HG02610 (cell line): ENCODE data around the gene TEKT5.
"Not testable (repeated sequence)": the region's sequence is repeated elsewhere in the genome, so short reads cannot be mapped to it uniquely, and the experiment has no call there.

Experiments used
- ATAC-seq: cut with Tn5 transposase; IDR thresholded peaks from one replicate; pipeline ENCODE4 v1.9.1; 2021; ENCODE audit warnings: mild to moderate bottlenecking, moderate library complexity; ENCODE audit not compliant: unreplicated experiment

Gene TEKT5

DNA sequence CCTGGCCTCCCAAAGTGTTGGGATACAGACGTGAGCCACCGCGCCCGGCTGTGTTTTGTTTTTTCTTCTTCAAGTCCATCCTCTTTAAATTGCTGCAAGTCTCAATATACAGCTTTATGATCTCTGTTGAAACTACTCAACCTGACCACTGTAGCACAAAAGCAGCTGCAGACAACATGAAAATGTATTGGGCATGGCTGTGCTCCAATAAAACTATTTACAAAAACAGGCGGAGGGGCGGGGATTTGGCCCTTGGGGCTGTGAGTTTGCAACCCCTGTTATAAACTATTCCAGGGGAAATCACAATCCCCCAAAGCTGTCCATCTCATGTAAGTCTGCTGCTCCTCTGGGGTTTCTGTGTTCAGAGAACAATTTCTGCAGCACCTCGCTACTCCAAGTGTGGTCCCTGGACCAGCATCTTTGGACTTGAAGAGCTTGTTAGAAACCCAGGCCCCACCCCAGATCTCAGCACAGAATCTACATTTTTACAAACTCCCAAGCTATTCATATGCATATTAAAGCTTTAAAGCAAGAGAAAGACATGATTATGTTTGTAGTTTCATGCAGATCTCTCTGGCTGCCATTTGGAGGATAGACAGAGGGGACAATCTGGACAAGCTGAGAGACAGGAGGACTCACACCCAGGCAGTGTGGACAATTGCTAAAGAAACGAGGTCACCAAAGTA lies 33.6 kb downstream of the TEKT5 start:
- ATAC-seq, result no peak

DNA sequence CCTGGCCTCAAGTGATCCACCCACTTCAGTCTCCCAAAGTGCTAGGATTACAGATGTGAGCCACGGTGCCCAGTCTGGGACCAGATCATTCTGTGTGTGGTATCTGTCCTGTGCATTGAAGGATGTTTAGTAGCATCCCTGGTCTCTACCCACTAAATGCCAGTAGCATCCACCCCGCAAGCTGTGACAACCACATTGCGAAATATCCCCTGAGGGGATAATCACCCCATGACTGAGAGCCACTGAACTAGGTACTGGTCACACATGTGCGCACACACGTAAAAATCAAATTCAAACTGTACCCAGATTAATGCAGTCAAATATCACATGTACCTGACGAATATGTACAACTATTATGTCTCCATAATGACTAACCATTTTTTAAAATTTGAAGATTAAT lies 35.8 kb downstream of the TEKT5 start:
- no peak for ATAC-seq

DNA sequence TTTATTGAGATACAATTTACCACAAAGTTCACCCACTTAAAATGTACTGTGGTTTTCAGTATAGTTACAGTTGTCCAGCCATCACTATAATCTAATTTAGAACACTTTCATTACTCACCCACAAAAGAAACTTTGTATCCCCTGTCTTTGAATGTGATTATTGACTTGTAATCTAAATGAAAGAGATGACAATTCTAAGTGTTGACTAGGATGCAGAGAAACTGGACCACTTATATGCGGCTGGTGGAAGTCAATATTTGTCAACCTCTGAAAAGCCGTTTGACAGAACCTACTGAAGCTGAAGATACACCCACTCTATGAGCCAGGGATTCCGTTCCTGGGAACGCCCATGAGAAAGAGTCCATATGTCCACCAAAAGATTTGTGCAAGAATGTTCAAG lies 36.8 kb downstream of the TEKT5 start:
- no peak for ATAC-seq

DNA sequence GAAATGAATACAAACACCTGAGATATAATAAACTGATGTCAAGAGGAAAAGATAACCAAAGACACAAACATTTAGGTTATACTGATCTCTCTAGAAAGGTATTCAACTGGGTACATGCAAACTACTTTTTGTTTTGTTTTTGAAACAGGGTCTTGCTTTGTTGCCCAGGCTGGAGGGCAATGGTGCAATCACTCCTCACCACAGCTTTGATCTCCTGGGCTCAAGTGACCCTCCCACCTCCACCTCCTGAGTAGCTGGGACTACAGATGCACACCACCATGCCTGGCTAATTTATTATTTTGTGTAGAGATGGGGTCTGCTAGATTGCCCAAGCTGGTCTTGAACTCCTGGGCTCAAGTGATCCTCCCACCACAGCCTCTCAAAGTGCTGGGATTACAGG lies 38.1 kb downstream of the TEKT5 start:
- no peak for ATAC-seq

DNA sequence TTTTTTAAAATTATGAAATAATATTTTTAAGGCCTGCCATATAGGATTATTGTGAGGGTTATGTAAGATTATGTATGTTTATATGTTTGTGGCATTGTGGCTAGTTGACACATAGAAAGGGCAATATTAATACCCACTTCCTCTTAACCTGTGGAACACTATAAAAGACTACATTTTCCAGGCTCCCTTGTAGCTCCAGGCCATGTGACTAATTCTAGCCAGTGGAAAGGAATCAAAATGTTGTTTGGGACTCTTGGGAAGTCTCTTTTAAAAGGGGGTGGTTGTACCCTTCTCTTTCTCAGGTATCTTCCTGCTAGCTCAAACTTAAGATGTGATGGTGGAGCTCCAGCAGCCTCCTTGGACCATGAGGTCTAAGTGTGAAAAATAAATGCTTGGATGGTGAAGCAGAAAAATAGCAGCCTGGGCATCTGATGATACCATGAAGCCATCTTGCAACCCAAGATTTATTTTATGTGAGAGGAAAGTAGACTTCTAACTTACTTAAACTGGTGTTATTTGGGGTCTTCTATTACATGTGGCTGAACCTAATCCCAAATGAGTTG lies 39.2 kb downstream of the TEKT5 start:
- no peak for ATAC-seq

DNA sequence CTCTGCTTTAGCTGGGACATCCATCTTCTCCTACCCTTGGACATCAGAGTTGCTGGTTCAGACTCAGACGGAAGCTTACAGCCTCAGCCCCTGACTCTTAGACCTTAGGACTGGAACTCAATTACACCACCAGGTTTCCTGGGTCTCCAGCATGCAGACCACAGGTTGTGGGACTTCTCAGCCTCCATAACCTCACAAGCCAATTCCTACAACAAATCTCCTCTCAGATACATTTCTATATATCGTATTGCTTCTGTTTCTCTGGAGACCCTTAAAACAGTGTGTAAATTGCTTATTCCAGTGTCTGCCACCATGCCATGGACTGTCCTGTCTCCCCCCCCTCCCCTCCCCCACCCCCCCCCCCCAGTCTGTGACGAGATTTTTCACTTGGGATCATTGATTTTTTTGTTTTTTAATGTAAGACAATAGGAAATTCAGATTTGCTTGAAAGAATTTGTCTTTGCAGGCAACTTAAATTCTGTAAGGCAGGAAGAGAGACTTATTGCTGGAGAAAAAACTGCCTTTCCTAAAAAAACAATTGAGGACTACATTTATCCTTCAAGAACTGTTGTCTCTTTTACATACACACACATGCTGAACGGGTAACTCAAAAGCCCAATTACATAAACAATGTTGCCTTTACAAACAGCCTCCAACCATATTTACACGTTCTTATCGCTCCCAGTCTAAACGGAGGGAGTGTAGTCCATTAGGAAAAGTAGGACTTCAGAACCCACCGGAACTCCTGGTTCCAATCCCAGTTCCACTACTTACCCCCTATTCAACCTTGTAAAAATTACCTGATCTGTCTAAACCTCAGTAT lies 39.9 kb downstream of the TEKT5 start:
- ATAC-seq, result no peak

DNA sequence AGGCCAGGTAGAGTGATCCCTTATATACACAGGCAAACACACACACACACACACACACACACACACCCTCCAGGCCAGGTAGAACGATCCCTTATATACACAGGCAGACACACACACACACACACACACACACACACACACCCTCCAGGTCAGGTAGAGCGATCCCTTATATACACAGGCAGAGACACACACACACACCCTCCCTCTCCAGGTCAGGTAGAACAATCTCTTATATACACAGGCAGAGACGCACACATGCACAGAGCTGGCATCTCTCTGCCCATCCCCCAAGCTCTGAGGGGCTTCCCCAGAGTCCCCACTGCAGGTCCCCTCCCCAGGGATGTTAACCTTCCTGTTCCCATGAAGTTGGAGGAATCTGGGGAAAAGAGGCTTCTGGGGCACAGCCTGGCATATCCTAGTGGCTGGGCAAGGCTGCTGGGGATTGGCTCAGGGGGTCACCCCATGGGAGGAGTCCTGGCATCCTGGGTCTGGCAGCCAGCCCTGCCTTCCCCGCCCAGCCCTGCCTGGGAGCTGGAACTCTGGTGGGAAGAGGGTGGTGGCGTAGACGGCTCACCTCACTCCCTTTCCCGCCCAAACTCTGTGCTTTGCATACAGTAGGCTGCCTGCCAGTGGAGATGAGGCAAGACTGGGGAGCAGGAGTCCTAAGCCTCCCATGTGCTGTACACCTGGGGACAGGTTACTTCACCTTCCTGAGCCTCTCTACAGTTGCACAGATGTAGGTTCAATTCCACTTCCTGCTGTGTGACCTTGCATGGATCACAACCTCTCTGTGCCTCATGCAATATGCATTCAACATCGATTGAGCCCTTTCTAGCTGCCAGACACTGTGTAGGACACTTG lies 41.8 kb downstream of the TEKT5 start:
- ATAC-seq, result no peak

DNA sequence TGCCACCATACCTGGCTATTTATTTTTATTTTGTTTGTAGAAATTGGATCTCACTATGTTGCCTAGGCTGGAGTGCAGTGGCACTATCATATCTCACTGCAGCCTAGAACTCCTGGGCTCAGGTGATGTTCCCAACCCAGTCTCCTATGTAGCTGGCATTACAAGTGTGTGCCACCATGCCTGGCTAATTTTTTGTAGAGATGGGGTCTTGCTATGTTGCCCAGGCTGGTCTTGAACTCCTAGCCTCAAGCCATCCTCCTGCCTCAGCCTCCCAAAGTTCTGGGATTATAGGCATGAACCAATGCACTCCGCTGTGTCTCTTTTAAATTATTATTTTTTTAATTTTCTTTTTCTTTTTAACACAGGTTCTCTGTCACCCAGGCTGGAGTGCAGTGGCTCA lies 45.6 kb downstream of the TEKT5 start:
- ATAC-seq, result not testable (repeated sequence)

DNA sequence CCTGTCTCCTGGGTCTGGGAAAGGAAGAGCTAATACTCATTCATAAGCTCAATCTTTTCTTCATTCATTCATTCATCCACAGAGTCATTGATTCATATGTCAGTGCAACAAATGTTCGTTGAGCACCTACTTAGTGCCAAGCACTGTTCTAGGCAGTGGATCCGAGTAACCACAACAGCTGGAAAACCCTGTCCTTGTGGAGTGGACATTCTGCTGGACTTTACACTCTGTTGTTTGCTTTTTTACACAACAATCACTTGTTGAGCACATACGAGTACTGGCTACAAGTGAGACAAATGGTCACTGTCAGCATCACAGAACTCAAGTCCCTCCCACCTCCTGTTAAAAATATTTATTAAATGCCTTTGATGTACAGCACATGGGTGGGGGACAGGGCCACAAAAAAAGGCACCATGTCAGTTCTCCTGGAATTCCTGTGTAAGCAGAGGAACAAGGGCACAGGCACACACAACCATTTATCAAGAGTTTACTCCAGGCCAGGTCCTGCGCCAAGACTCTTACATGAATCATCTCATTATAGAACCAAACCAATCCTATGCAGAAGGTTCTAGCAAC lies 46.9 kb downstream of the TEKT5 start:
- no peak for ATAC-seq

DNA sequence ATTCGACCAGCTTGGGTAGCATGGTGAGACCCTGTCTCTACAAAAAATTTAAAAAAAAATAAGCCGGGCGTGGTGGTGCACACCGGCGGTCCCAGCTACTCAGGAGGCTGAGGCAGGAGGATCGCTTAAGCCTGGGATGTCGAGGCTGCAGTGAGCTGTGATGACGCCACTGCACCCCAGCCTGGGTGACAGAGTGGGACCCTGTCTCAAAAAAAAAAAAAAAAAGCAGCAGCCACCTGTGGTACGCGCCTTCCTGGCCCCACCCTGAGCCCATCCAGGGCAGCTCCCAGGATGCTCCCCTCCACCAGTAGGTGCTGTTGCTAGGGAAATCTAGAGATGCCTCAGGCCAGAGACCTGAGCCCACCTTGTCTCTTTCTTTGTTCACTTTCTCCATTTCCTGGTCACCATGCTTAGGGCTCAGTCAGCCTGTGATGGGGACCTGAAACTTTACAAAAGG lies 47.4 kb downstream of the TEKT5 start:
- no peak for ATAC-seq

DNA sequence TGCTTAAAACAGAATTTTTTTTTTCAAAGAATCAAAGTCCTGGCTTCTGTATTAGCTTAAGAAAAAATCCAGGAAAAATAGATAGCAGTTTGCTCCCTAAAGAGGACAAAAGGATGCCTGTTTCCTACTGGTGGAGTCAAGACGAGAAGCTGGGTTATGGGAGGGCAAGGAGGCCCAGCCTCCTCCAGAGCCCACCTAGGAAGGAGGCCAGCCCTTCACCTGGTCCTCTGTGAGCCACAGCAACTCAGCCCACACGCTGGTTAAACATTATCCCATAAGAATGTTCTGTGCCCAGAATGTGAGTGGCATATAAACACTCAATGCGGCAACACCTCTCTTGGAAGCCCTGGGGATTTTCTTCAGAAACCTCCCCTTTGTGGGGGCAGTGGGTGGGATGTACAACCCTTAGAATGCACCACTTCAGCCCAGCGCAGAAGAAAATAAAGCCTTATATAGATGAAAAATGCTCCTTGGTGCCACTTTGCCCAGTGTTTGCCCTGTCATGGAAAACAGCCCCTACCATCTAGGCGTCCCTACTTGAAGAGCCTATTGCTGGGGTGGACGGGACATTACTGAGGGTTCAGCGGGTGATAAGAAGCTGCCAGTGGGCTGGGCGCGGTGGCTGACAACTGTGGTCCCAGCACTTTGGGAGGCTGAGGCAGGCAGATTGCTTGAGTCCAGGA lies 48.0 kb downstream of the TEKT5 start:
- no peak for ATAC-seq

DNA sequence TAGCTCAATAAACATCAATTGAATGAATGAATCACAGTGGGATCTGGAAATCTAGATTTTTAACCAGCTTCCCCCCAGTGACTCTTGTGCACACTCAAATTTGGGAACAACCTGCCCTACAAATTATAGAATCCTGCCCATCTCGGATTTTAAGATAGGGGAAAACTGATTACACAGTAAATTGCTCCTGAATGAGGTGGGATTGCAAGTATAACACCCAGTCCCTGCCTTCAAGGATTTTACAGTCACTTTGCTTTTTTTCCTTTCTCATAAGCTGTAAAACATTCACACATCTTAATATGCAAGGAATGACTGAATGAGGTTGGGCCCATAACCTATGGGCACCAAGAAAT lies 48.5 kb downstream of the TEKT5 start:
- ATAC-seq, result no peak

DNA sequence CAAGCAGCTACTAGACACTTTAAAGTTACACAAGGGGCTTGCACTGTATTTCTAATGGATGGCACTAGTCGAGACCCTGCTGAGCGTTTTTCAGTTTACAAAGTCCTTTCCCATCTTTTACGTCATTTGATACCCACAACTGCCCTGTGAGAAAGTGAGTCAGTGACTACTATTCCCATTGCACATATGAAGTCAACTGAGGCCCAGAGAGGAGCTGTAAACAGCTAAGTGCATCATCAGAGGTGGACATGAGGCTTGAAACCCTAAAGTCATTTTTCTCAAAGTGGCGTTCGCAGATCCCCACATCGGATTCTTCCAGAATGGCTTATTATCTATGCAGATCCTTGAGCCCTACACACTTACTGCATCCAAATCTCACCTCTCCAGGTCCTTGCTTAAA lies 50.6 kb downstream of the TEKT5 start:
- ATAC-seq, result no peak

DNA sequence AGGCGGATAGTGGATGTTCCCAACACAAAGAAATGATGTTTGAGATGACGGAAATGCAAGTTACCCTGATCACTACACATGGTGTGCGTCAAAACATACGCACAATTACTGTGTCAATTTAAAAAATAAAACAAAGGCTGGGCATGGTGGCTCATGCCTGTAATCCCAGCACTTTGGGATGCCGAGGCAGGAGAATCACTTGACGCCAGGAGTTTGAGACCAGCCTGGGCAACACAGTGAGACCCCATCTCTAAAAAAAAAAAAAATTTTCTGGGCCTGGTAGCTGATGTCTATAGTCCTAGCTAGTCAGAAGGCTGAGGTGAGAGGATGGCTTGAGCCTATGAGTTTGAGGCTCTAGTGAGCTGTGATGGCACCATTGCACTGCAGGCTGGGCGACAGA lies 51.8 kb downstream of the TEKT5 start:
- no peak for ATAC-seq

DNA sequence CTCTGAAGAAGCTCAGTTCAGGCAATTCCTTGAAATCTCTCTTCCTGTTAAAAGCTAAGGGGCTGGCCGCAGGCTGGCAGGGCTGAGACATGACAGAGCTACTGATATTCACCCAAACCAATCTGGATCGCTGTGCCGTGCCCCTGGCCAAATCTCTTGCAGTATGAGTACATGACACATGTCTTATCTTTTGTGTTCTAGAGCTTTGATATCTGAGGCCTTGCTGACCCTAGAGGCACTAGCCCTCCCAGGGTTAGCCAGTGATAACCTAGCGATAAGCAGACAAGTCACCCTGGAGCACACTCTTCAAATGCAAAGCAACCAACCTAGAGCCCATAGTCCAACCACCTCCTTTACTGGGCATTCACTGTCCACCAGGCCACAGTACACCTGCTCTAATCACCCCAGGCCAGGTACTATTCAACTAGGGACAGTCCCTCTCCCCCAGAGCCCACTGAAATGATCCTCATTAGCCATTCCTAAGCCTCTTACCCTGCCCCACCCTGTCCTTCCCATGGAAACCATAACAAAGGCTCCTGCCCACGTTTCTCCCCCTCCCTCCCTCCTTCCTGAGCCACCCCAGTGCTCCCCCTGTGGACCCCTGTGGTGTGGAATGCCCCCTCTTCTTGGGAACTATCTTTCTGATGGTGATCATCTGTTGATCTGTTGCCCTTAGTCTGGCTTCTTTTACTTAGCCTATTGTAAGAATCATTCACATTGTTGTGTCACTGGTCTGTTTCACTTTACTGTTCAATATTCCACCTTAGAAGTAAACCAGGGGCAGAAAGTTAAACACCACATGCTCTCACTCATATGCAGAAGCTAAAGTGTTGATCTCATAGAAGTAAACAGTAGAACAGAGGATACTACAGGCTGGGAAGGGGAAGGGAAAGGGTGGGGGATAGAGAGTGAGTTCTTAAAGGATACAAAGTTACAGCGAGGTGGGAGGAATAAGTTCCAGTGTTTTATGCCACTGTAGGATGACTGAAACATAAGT lies 52.5 kb downstream of the TEKT5 start:
- no peak for ATAC-seq

DNA sequence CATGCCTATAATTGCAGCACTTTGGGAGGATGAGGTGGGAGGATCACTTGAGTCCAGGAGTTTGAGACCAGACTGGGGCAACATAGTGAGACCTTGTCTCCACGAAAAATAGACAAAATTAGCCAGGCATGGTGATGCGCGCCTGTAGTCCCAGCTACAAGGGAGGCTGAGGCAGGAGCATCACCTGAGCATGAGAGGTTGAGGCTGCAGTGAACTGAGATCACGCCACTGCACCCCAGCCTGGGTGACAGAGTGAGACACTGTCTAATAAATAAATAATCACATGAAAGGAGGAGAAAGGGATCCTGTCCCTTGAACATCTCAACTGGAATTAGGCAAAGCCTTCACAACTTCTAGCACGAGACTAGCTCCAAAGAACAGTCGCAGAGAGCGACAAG lies 53.2 kb downstream of the TEKT5 start:
- no peak for ATAC-seq

DNA sequence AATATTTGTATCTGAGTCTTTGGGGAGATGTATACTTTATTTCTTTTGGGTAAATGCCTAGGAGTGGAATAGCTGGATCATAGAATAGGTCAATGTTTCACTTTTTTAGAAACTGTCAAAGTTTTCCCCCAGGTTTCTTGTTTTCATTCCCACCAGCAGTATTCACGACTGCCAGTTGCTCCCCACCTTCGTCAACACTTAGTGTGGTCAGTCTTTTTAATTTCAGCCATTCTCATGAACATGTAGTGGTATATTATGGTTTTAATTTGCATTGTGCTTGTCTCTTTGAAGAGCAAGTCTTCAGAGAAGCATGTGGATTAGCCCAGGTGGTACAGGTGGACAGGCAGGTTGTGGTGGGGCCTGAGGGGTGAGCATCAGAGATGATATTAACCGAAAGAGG lies 53.8 kb downstream of the TEKT5 start:
- no peak for ATAC-seq

DNA sequence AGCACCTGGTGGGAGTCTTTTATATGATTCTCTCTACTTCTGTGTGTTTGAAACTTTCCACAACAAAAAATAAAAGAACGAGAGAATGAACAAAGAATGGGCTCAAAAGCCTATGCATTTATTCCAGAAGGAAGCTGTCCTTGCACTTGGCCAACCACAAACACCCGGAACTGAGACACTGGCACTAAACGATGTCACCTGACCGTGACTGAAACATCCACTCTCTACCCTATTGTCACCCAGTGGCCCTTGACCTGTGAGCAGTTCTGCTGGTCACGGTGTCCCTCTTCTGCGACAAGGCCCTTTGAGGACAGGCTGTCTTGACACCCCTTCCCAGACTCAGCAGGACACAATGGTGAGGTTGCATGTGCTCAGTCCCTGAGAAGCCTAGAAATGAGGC lies 56.6 kb downstream of the TEKT5 start:
- ATAC-seq, result no peak

DNA sequence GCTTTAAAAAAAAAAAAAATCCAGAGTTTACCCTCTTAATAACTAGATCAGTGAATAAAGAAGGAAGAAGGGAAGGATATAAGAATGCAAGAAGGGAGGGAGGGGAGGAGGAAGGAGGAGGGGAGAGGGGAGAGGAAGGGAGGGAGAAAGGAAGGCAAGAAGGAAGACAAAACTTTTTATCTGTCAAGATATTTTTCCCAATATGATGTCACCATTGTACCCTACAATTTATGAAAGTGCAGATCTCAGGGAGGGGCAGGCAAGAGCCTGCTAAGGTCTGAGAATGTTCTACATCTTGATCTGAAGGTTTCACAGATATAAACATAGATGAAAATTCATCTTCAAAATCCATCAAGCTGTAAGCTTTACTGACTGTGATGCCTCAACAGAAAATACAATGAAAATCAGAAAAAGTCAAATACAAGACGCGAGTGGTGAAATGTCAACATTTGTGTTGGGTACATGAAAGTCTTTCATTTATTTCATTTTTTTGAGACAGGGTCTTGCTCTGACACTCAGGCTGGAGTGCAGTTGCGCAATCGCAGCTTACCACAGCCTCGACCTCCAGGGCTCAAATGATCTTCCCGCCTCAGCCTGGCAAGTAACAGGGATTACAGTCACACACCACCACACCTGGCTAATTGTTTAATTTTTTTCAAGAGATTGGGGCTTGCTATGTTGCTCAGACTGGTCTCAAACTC lies 57.2 kb downstream of the TEKT5 start:
- no peak for ATAC-seq
